ENCODE data around the gene EHD1. TPM values are rescaled to one million over a fixed set of nuclear protein-coding genes. Genes with fewer than 3 reads are reported as not detected.

The EHD1 gene
- polyA plus RNA-seq, 4 donors: 54.4 to 77.9 (median 64.7) TPM

DNA sequence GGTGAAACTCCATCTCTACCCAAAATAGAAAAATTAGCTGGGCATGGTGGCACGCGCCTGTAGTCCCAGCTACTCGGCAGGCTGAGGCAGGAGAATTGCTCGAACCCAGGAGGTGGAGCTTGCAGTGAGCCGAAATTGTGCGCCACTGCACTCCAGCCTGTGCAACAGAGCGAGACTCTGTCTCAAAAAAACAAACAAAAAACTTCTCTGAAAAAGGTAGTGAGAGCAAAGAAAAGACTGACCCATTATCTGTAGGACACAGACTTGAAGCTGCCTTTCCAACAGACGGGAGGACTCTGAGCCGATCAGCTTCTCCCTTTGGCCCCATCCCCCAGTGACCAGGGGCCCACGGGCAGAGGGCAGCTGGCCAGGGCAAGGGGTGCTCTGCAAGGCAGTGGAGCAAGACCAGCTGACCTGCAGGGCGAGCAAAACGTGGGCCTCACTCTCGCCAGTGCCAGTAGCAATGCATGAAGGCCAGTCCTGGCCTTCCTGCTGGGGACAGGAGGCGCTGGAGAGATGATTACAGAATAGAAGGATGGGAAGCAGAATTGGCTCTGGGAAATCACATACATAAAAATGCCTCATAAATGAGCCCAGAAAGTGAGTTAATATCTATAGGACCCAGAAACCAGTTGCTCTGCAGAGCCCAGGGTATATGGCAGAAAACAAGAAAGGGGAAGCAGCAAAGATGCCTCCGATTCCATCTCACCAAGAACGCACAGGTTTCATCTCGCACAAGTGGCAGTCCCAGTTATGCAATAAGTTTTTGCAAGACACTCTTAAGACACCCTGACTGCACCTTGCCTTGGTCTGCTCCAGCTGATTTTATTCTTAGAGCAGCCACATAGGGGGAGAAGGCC is 2.8 kb downstream of the EHD1 start:
- no peak for DNase-seq (ENCODE audit: low read depth in 4 of 4, low spot score in 2 of 4)

GRCh38 chr11:64874308-64875240 is 3.8 kb downstream of the EHD1 start:
- no peak for DNase-seq (ENCODE audit: low read depth in 4 of 4, low spot score in 2 of 4)

GRCh38 chr11:64872790-64873488 is 5.5 kb downstream of the EHD1 start:
- no peak for DNase-seq (ENCODE audit: low read depth in 4 of 4, low spot score in 2 of 4)

DNA sequence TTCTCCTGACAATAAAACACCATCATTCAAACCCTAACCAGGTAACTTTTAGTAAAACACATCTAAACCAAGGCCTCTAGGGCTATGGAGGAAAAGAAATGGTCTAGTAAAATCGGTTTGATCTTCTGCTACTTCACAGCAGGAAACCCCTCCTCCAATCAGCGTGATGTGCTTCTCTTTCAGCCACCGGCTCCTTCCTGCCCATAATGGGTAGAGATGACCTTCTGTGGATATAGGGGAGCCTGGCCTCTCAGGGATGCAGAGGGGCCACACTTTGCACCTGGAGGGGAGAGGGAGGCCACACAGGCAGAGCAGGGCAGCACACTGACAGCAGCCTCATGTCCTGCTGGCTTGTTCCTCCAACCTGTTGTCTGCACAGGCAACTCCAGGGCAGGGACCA is 6.9 kb downstream of the EHD1 start:
- no peak for DNase-seq (ENCODE audit: low read depth in 4 of 4, low spot score in 2 of 4)

DNA sequence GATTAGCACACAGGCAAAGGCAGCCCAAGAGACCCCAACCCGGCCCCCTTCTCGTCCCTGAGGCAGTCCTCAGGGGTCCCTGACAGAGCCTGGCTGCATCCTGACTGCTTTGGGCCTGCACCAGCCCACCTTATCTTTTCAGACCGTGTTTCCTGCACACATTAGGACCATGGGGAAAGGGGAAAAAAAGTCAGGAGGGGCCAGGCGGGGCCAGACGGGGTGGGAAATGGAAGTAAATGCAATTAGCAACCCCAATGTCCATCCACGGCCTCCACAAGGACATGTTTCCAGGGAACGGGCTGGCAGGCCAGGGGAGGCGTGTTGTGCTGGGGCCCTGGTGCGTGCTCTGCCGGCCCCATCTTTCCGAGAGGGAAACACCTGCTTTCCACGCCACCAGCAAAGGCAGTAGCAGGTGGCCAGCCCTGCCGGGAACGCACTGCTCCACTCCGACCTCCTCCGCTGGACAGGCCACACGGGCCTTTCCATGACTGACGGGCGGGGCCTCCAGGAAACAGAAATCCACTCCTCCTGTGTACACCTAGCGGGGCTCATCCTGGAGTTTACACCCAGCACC is 7.4 kb downstream of the EHD1 start:
- no peak for DNase-seq (ENCODE audit: low read depth in 4 of 4, low spot score in 2 of 4)

DNA sequence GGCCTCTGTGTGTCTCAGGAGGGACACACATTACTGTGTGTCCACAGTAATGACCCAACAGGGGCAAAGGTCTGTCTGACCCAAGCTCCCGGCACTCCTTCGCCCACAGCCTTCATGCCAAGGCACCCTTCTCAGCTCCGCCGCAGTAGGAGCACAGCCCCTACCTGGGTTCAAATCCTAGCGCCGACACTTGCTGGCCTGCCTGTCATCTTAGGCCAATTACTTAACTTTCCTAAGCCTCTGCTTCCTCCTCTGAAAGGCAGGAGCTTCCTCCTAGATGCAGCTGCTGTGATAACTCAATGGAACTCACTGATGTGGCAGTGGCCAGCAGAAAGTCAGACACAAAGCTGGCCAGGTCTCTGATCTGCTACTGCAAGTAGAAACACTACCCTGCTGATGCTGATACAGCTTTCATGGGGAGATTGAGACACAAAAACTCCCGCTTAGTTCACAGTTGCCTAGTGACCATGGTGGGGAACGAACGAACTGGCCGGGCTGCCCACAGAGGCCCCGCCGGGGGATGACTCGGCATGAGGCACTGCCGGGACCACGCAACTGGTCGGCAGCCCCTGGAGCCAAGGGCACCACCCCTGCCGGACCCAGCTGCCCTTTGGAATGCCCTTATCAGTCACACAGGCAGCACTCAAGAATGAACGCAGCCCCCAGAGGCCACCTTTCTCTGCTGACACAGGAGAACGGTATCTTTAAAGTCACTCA is 8.1 kb downstream of the EHD1 start:
- no peak for DNase-seq (ENCODE audit: low read depth in 4 of 4, low spot score in 2 of 4)

- no peak for DNase-seq (ENCODE audit: low read depth in 4 of 4, low spot score in 2 of 4)
Observed at GRCh38 chr11:64869571-64870175, 8.7 kb downstream of the EHD1 start.

DNA sequence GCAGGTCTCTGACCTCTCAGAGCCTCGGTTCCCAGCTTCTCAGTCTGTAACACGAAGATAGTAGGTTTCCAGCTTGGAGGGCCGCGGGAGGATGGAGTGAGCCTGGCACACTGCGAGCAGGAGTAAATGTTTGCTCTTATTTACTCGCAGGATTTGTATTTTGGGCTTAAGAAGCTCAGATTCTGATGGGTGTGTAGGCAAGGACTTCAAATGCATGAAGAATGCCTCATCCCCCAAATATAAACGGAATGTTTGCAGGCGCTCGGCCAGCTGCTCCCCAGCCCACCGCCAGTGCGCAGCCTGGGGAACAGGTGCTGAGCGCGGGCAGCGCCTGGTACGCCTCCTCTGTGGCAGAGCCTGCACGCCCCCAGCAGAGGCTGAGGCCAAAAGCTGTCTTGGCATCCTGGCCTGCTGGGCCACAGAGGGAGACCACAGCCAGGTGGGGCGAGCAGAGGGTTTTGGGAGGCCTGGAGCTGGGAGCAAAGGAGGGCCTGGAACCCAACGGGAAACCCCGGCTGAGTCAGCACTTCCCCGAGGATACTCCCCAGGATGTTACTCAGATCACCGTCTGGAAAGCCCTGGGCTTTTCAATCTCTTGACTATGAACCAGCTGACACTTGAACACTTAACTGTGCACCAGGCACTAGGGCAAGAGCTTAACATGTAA is 9.4 kb downstream of the EHD1 start:
- DNase-seq (ENCODE audit: low read depth in 4 of 4, low spot score in 2 of 4): no peak

- DNase-seq (ENCODE audit: low read depth in 4 of 4, low spot score in 2 of 4): no peak
Observed at GRCh38 chr11:64867748-64868462, 10.5 kb downstream of the EHD1 start.

- DNase-seq (ENCODE audit: low read depth in 4 of 4, low spot score in 2 of 4): no peak
Observed at GRCh38 chr11:64866173-64866491, 12.3 kb downstream of the EHD1 start.

DNA sequence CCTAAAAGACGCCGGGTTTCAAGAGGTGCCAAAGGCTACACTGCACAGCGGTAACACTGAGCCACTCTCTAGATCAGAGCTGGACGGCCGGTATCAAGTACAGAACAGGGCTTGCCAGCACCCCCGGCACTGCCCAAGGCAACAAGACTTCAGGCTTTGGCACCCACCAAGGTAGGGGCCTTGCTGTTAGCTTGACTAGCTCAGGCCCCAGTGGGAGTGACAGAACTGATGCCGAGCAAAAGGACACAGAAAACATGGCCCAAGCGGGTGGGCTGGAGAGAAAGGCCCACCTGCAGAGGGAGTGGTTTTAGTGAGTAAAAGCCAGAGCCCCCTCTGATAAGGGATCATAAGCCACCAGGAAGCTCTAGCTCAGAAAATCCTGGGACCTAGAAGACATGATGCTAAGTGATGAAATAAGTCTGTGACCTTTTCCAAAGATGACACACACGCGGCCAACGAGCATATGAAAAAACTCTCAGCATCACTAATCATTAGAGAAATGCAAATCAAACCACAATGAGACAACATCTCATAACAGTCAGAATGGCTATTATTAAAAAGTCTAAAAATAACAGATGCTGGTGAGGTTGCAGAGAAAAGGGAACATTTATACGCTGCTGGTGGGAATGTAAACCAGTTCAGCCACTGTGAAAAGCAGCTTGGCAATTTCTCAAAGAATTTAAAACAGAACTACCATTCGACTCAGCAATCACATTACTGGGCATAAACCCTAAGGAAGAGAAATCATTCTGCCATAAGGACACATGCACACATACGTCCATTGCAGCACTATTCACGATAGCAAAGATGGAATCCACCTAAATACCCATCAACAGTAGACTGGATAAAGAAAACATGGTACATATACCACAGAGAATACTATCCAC is 12.9 kb downstream of the EHD1 start:
- no peak for DNase-seq (ENCODE audit: low read depth in 4 of 4, low spot score in 2 of 4)

DNA sequence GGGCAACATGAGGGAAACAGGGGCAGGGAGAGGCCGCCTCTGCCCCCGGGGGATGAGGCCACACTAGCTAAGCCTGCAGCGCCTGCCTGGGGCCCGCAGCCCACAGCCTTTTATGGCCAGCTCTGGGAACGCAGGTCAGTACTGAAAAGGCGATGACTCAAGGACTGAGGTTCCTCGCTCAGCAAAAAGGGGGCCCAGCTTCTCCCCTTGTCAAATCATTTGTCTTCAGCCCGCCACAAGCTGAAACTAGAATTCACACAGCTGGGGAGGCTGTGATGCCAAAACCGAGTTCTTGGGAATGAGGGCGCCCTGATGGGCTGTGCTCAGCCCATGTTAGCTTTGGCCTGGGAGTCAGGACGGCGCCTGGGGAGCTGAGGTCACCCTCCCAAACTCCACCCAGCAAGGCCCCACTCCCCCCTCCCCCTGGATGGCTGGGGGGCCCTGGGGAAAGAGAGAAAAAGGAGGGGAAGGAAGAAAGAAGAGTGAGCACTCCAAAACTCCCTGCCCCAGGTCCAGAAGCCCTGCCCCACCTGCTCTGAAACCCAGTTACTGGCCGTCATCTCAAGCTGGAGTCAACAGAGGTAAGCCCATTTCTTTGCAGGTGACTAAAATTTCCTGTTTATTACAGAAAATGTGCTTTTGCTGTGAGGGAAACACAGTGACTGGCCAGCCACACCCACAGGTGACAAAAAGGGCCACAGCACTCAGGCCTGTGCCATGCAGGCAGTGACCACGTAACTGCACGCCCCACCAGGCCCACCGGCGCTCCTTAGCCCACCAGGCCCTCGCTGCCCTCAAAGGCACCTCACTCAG is 13.7 kb downstream of the EHD1 start:
- DNase-seq (ENCODE audit: low read depth in 4 of 4, low spot score in 2 of 4): no peak

GRCh38 chr11:64864135-64864472 is 14.3 kb downstream of the EHD1 start:
- no peak for DNase-seq (ENCODE audit: low read depth in 4 of 4, low spot score in 2 of 4)

DNA sequence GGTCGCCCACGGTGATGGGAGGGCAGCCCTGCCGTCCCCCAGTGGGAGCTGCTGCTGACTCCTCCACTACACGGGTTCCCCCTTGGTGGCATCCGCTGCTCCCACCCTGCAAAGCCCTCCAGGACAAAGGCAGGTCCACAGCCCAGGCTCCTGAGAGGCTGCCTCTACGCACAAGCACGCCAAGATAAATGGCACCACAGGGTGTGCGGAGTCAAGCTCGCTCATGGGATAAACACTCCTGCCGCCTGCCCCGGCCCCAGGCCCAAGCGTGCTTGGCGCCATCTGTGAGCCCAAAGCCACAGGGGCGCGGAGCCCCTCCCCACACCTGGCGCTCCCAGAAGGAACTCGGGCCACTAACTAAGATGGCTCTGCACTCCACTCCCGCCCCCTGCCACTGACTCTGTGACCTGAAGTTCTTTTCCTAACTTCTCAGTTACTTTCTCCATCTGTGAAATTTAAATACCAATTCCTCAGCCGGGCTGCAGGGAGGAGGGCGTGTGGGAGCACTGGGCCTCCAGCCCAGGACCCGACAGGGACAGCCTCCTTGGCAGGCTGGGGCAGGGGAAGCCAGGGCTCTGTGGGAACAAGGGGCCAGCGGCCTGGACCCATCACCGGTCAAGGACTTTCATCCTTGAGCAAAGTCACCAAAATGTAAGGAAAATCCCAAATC is 14.9 kb downstream of the EHD1 start:
- no peak for DNase-seq (ENCODE audit: low read depth in 4 of 4, low spot score in 2 of 4)

GRCh38 chr11:64862987-64863390 is 15.4 kb downstream of the EHD1 start:
- DNase-seq (ENCODE audit: low read depth in 4 of 4, low spot score in 2 of 4): no peak

DNA sequence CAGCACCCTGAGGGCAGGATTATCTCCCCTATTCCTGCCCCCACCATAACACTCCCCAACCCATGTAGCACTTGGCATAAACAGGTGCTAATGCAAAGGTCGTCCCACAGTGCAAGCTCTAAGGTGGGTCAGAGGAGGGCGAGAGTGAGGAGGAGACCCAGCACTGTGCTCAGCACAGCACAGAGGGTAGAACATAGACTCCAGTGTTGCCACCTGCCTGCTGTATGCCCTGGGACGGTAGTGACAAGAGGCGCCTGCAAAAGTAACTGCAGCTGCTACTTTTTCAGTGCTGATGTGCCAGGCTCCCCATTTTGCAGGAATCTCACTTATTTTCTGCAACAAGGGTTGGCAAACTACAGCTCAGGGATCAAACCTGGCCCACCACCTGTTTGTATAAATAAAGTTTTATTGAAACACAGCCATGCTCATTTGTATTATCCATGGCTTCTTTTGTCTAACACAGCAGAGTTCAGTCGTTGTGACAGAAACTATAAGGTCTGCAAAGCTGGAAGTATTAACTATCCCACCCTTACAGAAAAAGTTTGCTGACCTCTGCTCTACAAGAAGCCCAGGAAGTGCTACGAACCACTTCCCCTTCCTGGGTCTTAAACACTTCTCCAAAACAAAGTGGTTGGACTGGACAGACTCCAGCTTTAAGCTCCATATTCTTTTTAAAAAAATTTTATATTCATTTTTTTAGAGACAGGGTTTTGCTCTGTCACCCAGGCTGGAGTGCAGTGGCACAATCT is 17.0 kb downstream of the EHD1 start:
- no peak for DNase-seq (ENCODE audit: low read depth in 4 of 4, low spot score in 2 of 4)
